Prostate gland (tissue), 2 donors: ENCODE measurements around the gene ADRA2B. TPM values are rescaled to one million over a fixed set of nuclear protein-coding genes. Genes with fewer than 3 reads are reported as not detected.

Experiments used
- DNase-seq: peaks from one replicate; pipeline ENCODE4 v3.0.0-alpha.2; 2019; ENCODE audit warnings: low spot score
- H3K27ac ChIP-seq, 2 donors: fragments of 200-600 bp; sonication (generic); 2 replicates each; pipeline ENCODE4 v1.5.1; 2017 to 2019
- H3K27me3 ChIP-seq: fragments of 200-600 bp; sonication (generic); replicated peaks from 2 replicates; pipeline ENCODE4 v1.5.1; 2019; ENCODE audit not compliant: insufficient read depth
- H3K36me3 ChIP-seq, 2 donors: fragments of 200-600 bp; sonication (generic); 1 replicate in 1 of 2; 2 replicates in 1 of 2; pipeline versions ENCODE4 v1.5.1 to v1.8.1; 2017 to 2019
- H3K4me1 ChIP-seq: fragments of 200-600 bp; sonication (generic); replicated peaks from 2 replicates; pipeline ENCODE4 v1.5.1; 2019
- H3K4me3 ChIP-seq, 2 donors: fragments of 200-600 bp; sonication (generic); 2 replicates each; pipeline ENCODE4 v1.5.1; 2017 to 2019
- H3K9me3 ChIP-seq: fragments of 200-600 bp; sonication (generic); 2 replicates; pipeline ENCODE4 v1.5.1; 2017
- CTCF ChIP-seq, 4 experiments: fragments of 200-600 bp in 2 of 4; fragments of 450-650 bp in 2 of 4; sonication (generic) in 2 of 4; IDR thresholded peaks; 1 replicate in 3 of 4; 2 replicates in 1 of 4; pipeline ENCODE4 v1.5.1; 2016 to 2019; ENCODE audit warnings: antibody characterized with exemption in 4 of 4, mild to moderate bottlenecking in 2 of 4, moderate library complexity in 2 of 4
- POLR2A ChIP-seq: fragments of 450-650 bp; IDR thresholded peaks from one replicate; pipeline ENCODE4 v1.6.1; 2016; ENCODE audit warnings: antibody characterized with exemption, mild to moderate bottlenecking
- POLR2AphosphoS5 ChIP-seq: sonication (generic); formaldehyde crosslinking; IDR thresholded peaks from one replicate; pipeline ENCODE4 v1.6.1; 2017; ENCODE audit warnings: antibody characterized with exemption
- WGBS: methylation state at CpG from one replicate; pipeline ENCODE4 v1.1.5; 2018; 5-methylcytosine and 5-hydroxymethylcytosine counted together
- intact Hi-C: fragments of 100-400 bp; cut with DNase I; formaldehyde crosslinking; loops from one replicate; pipeline ENCODE4 v1.14.2; 2022
- total RNA-seq, 2 donors: library from RNA; depleted of rRNA; stranded (reverse); fragments of >200 nt; gene quantifications; one replicate each; pipeline ENCODE4 v1.1.0, GENCODE V29; 2016

ADRA2B gene
- total RNA-seq, 2 donors from 2014 or later, result 0.23 to 5.0 TPM

DNA sequence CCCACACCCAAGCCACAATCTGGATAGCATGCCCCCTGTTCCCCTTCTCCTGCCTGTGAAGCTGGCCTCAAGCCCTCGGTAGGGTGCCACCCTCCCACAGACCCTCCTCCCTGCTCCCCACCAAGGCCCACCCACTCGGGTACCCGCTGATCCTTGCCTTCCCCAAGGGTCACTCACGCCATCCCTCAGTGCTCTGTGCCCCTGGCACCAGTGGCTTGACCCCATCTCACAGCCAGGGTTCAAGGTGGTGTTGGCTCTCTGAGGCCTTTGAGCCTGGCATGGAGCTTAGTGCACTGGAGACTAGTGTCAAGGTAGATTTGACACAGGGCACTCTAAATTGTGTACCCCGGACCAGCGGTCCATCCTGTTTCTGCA lies 11.9 kb downstream of the ADRA2B start:
- Histone ChIP-seq H3K36me3 (no peaks in the 10 kb centered on the region), H3K9me3 (no peaks in the 10 kb centered on the region), H3K27me3 (no peaks in the 10 kb centered on the region), H3K4me3 (no peak overlapping the region), H3K27ac (no peak overlapping the region), H3K4me1 (no peaks in the 10 kb centered on the region)
- intact Hi-C loops, result no loop called here
- TF ChIP-seq POLR2A (no peak), POLR2AphosphoS5 (no peak), CTCF (IDR thresholded peaks at IDR 0.05) (no peak)
- WGBS, result 82% methylated on average over 6 of the region's 6 CpGs
- no peak for DNase-seq

DNA sequence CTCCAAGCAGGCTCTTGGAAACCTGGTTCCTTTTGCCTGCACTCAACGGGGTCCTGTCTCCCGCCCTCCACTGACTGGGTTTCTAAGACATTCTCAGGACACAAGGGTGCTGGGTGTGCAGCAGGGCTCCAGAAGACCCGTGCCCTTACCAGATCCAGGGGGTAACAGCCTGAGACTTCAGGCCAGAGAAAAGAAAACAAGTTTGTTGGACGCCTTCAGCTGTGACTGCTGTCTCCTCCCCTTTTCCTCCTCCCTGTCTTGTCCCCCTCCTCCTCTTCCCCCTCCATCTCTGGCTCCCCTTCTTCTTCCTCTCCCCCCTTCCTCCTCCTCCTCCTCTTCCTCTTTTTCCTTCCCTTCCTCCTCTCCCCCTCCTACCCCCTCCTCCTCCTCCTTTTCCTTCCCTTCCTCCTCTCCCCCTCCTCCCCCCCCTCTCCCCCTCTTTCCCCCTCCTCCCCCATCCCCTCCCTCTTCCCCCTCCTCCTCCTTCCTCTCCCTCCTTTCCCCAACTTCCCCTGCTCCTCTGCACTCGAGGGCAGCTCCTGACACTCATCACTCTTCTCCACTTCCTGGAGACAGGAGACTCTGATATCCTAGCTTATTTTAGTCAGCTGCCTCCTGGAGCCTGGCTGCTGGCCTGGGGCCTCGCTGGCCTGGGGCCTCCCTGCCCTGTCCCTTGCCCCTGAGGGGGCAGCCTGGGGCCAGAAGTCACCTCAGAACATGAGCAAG lies 12.4 kb downstream of the ADRA2B start:
- Histone ChIP-seq H3K9me3 (no peaks in the 10 kb centered on the region), H3K4me3 (no peak overlapping the region), H3K27me3 (no peaks in the 10 kb centered on the region), H3K4me1 (no peaks in the 10 kb centered on the region), H3K27ac (no peak overlapping the region), H3K36me3 (no peaks in the 10 kb centered on the region)
- intact Hi-C loops, result no loop called here
- no peak for TF ChIP-seq POLR2AphosphoS5
- TF ChIP-seq CTCF (IDR thresholded peaks at IDR 0.05), result no peak
- no peak for TF ChIP-seq POLR2A
- no peak for DNase-seq
- WGBS, result 49% methylated on average over 6 of the region's 6 CpGs

DNA sequence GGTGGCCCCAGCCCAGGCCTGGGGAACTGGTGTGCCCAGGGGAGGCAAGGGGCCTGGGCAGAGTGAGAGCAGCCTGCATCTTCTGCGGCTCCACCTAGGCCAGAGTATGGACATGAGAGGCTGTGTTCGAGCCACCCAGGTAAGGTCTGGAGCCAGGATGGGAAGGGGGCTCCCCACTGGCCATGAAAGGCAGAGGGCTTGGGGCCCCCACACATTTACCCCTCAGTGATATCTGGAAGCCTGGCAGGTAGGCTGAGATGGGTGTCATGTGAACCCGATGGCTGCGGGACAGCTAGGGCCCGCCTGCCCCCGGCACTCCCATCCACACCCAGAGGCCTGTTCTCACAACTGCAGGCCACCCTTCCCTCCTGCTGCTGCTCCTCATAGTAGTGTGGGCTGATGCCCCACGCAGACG lies 13.2 kb downstream of the ADRA2B start:
- 86% methylated on average over 8 of the region's 8 CpGs for WGBS
- H3K27me3 ChIP-seq, result no peaks in the 10 kb centered on the region
- no peak for DNase-seq
- no peaks in the 10 kb centered on the region for H3K4me1 ChIP-seq
- no peaks in the 10 kb centered on the region for H3K9me3 ChIP-seq
- intact Hi-C loops, result no loop called here
- no peak overlapping the region for H3K4me3 ChIP-seq
- TF ChIP-seq POLR2AphosphoS5, result no peak
- no peaks in the 10 kb centered on the region for H3K36me3 ChIP-seq
- no peak overlapping the region for H3K27ac ChIP-seq

- WGBS, result 98% methylated on average over 14 of the region's 15 CpGs
- Histone ChIP-seq H3K9me3 (no peaks in the 10 kb centered on the region), H3K4me3 (no peak overlapping the region), H3K36me3 (no peaks in the 10 kb centered on the region), H3K4me1 (no peaks in the 10 kb centered on the region), H3K27ac (no peak overlapping the region), H3K27me3 (no peaks in the 10 kb centered on the region)
- no peak for DNase-seq
- TF ChIP-seq POLR2A, result no peak
- no peak for TF ChIP-seq CTCF (IDR thresholded peaks at IDR 0.05)
- no peak for TF ChIP-seq POLR2AphosphoS5
- intact Hi-C loops, result no loop called here
These were observed 13.7 kb downstream of the ADRA2B start for GRCh38 chr2:96102596-96103186.

- WGBS, result 97% methylated on average over 3 of the region's 3 CpGs
- no peak overlapping the region for H3K27ac ChIP-seq
- no peak for DNase-seq
These were observed 15.5 kb downstream of the ADRA2B start for GRCh38 chr2:96100893-96101304.

More at GRCh38 chr2:96100893-96101304, 15.5 kb downstream of the ADRA2B start:
- H3K36me3 ChIP-seq, result no peaks in the 10 kb centered on the region
- H3K4me1 ChIP-seq, result no peaks in the 10 kb centered on the region
- TF ChIP-seq POLR2A (no peak), POLR2AphosphoS5 (no peak), CTCF (IDR thresholded peaks at IDR 0.05) (no peak)
- no peak overlapping the region for H3K4me3 ChIP-seq
- intact Hi-C loops, result no loop called here
- no peaks in the 10 kb centered on the region for H3K9me3 ChIP-seq
- no peaks in the 10 kb centered on the region for H3K27me3 ChIP-seq
